Progenitor cell of endocrine pancreas (in vitro differentiated cells): ENCODE results near the gene FSTL1. TPM values are rescaled to one million over a fixed set of nuclear protein-coding genes. Genes with fewer than 3 reads are reported as not detected.

ENCODE experiments used
- DNase-seq: peaks from one replicate; pipeline ENCODE4 v3.0.0; 2021; ENCODE audit warnings: low spot score; ENCODE audit not compliant: unreplicated experiment
- H3K27ac Mint-ChIP-seq: 2 replicates; pipeline ENCODE4 v1.8.0; 2021; ENCODE audit warnings: mild to moderate bottlenecking, moderate library complexity, mixed read lengths
- H3K27me3 Mint-ChIP-seq: 2 replicates; pipeline ENCODE4 v1.8.0; 2021; ENCODE audit warnings: mixed read lengths
- H3K36me3 Mint-ChIP-seq: 2 replicates; pipeline ENCODE4 v1.8.0; 2022; ENCODE audit warnings: mixed read lengths; ENCODE audit not compliant: insufficient read depth
- H3K4me1 Mint-ChIP-seq: 2 replicates; pipeline ENCODE4 v1.8.0; 2021; ENCODE audit warnings: low read depth, mixed read lengths
- H3K4me3 Mint-ChIP-seq: 2 replicates; pipeline ENCODE4 v1.8.0; 2021; ENCODE audit warnings: low read depth, mild to moderate bottlenecking, moderate library complexity, mixed read lengths
- H3K9me3 Mint-ChIP-seq: 2 replicates; pipeline ENCODE4 v1.8.0; 2021; ENCODE audit warnings: low read depth, mixed read lengths
- CTCF ChIP-seq: fragments of 200-600 bp; sonication (generic); IDR thresholded peaks from one replicate; pipeline ENCODE4 v1.5.0; 2021; ENCODE audit warnings: antibody characterized with exemption, mild to moderate bottlenecking; ENCODE audit not compliant: unreplicated experiment
- total RNA-seq: library from RNA; stranded (reverse); gene quantifications from 2 replicates; pipeline ENCODE4 v1.2.1, GENCODE V29; 2021

FSTL1 gene
- total RNA-seq, 1 donor from 2014 or later = 210 TPM

DNA sequence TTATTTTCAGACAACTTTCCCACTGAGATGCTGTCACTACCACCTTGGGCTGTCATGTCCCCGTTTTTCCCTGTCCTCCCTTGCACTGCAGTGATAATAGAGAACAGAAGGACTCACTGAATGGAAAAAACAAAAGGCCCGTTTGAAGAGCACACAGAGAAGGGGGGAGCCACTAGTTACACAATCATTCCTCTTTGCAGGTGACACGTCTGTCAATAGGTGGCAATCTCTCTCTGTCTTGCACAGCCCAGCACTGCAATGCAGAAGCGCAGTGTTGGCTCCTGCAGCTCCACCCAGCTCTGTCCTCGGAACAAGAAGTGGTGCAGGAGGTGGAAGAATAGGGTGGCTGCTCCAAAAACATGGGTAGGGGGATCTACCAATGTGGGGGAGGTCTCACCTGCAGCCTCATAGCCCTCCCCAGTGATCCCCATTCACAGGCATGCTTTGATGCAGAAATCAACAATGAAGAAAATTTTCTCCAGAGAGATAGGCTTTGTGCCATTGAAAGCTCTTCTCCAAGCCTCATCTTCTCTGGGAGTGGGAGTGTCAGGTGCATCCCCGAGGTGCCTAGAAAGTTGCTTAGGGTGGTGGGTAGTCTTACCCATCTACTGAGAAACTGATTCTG is 31.8 kb downstream of the FSTL1 start:
- Mint-ChIP-seq H3K4me3 (no peak overlapping the region), H3K9me3 (no peaks in the 10 kb centered on the region), H3K36me3 (peaks cover 3% of the 10 kb centered on the region), H3K27me3 (no peaks in the 10 kb centered on the region), H3K27ac (peak overlapping the region; percentile 83), H3K4me1 (peaks cover 31% of the 10 kb centered on the region)
- TF ChIP-seq CTCF = peak; percentile 44
- no peak for DNase-seq

- Mint-ChIP-seq H3K4me3 (no peak overlapping the region), H3K27ac (peak overlapping the region; percentile 59), H3K9me3 (no peaks in the 10 kb centered on the region), H3K4me1 (peaks cover 31% of the 10 kb centered on the region), H3K27me3 (no peaks in the 10 kb centered on the region), H3K36me3 (peaks cover 3% of the 10 kb centered on the region)
- no peak for TF ChIP-seq CTCF
- no peak for DNase-seq
These were observed 32.3 kb downstream of the FSTL1 start for GRCh38 chr3:120418446-120418845.

- Mint-ChIP-seq H3K9me3 (no peaks in the 10 kb centered on the region), H3K27ac (peak overlapping the region; percentile 93), H3K36me3 (peaks cover 5% of the 10 kb centered on the region), H3K4me3 (peak overlapping the region; percentile 62), H3K4me1 (peaks cover 31% of the 10 kb centered on the region), H3K27me3 (no peaks in the 10 kb centered on the region)
- TF ChIP-seq CTCF = peak; percentile 86
- DNase-seq = peak; percentile 73
These were observed 33.4 kb downstream of the FSTL1 start for GRCh38 chr3:120417272-120417911.

DNA sequence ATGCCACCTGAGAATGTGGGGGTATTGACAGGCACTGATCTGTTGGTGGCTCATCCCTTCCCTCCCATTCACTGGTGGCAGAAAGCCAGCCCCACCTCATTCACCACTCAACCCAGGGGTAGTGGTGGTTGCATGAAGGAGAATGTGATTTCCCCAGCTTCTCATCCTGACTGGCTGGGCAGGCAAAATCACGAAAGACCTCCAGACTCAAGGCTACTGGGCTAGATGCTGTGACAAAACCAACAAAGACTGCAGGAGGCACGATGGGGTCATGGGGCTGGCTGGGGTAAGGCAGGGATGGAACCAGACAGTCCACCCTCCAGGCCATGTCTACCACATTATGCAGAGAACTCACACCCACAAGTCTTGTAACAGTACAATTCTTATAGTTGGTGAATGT is 33.9 kb downstream of the FSTL1 start:
- Mint-ChIP-seq H3K27ac (peak overlapping the region; percentile 93), H3K27me3 (no peaks in the 10 kb centered on the region), H3K4me3 (peak overlapping the region; percentile 51), H3K4me1 (peaks cover 31% of the 10 kb centered on the region), H3K9me3 (no peaks in the 10 kb centered on the region), H3K36me3 (peaks cover 5% of the 10 kb centered on the region)
- TF ChIP-seq CTCF = no peak
- DNase-seq = no peak

- Mint-ChIP-seq H3K27ac (no peak overlapping the region), H3K4me3 (no peak overlapping the region), H3K36me3 (peaks cover 9% of the 10 kb centered on the region), H3K4me1 (peaks cover 24% of the 10 kb centered on the region), H3K9me3 (no peaks in the 10 kb centered on the region), H3K27me3 (no peaks in the 10 kb centered on the region)
- no peak for TF ChIP-seq CTCF
- DNase-seq = no peak
These were observed 35.0 kb downstream of the FSTL1 start for GRCh38 chr3:120415756-120416155.
